DMS114 treated with DMSO at 0.1 percent for 48 hours (cell line): Measurements from ENCODE around the gene HIVEP2.

ENCODE experiments used
- DNase-seq: peaks from one replicate; lab custom pipeline; 2025; ENCODE audit not compliant: unreplicated experiment; lab: John Stamatoyannopoulos, UW

HIVEP2 gene

DNA sequence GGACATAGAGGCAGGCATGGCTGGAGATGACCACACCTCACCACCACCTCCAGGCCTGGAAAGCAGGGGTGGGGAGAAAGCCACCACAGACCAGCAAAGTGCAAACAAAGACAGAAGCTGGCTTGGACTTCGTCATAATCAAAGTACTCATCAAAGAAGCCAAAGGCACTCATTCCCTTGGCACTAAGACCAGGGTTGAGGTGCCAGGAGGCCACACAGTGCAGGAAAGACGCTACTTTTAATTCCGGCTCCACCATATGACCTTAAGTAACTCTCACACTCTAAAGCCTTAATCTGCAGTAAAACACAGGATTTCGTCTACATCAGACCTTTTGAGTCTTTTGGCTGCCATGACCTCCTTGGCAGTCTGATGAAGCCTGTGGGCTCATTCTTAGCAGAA is 123.1 kb downstream of the HIVEP2 start:
- DNase-seq = no peak

- DNase-seq = no peak
These were observed 123.7 kb downstream of the HIVEP2 start for GRCh38 chr6:142821164-142821716.

DNA sequence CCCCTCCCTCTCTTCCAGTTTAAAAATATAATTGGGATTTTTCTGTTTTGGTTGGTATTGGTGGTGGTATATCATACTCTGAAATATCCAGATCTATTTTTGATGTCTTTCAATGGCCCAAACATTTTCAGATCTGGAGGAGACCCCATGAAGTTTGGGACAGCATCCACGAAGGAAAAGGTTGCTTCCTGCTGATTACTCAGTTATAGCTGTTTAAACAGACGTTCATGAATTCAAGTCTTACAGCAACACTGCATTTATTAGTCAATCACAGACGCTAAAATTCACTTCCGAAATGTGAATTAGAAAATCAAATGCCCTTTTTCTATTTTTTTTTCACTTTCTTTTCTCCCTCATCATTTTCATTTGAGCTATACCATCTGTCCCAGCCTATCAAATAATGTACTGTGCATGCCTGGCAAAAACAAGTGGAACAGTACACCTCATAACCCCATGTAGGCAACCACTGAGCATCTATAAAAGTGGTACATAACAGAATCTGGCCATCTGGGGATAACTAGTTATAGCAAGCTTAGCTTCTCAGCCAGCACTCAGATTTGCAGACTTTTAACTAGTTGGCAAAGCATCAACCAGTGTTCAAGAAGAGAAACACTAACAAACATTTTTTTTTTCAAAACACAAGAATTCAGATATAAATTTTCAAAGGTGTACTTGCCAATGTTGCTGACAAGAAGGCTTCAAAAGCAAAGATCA is 124.5 kb downstream of the HIVEP2 start:
- DNase-seq = no peak

GRCh38 chr6:142819603-142820337 is 125.2 kb downstream of the HIVEP2 start:
- DNase-seq = no peak

GRCh38 chr6:142816486-142816885 is 128.5 kb downstream of the HIVEP2 start:
- DNase-seq = no peak

GRCh38 chr6:142816031-142816430 is 128.9 kb downstream of the HIVEP2 start:
- no peak for DNase-seq

GRCh38 chr6:142811923-142812322 is 133.1 kb downstream of the HIVEP2 start:
- DNase-seq = no peak

- DNase-seq = no peak
These were observed 133.9 kb downstream of the HIVEP2 start for GRCh38 chr6:142810952-142811514.

DNA sequence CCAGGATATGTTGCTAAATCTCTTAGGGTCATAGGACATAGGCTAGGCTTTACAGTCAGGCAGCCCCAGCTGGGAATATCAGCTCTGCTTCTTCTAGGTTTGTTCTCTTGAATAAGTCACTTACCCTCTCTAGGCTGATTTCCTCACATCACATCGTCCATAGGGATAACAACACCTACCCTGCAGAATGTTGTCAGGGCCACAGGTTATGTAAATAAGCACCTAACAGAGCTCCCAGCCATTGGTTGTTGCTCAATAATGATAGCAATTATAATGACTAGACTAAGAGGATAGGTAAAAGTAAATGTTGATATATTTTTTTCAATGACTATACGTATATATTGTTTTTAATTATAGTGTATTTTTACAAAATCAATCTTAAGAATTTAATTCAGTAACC is 135.0 kb downstream of the HIVEP2 start:
- no peak for DNase-seq

DNA sequence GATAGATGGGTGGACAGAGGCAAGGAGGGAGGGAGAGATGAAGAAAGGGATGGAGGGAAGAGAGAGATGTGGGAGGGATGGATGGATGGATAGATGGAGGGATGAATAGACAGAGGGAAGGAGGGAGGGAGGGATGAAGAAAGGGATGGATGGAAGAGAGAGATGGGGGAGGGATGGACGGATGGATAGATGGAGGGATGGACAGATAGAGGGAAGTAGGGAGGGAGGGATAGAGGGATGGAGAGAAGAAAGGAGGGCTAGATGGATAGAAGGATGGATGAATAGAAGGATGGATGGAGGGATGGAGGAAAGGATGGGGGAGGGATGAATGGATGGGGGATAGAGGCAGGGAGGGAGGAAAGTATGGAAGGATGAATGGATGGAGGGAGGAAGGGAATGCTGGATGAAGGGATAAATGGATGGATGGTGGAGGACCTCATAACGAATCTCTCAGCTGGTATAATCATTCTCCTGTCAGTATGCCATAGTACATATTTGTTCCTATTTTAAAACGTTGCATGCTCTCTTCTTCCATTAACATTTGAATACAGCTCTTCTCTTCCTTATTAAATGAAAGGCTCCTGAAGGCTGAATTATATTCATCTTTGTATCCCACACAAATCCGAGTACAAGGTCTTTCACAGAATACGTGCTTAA is 136.4 kb downstream of the HIVEP2 start:
- DNase-seq = no peak

DNA sequence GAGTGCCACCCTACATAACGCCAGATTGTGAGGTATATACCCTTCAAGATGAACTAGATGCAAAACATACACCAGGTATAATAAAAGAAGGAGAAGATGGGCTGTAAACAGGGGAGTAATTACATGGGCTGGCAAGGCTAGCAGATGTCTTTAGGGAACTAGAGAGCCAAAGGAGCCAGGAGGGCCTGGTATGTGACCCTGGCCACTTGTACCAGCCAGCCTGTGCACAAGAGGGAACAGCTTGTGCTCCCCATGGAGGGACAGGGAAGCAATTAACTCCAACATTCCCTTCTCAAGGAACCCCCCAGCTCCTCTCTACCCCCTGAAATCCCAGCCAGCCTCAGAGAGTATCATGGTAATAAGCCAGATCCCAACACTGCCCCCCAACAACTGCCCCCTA is 139.9 kb downstream of the HIVEP2 start:
- no peak for DNase-seq

DNA sequence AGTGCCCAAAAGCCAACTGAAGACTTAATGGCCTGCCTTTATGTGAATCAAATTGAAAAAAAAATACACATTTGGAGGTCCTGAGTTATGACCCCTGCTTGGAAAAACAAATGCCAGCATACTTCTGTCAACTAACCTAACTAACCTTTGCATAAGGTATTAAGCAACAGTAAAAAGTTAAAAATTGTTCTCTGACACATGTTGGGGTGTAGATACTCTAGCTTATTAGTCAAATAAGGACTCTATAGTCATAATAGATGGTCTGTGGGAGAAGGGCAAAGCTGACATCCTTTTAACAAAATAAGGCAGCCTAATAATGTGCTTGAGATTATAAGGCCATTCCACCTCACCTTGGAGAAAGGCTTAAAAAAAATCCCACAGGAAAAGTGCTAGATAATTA is 140.5 kb downstream of the HIVEP2 start:
- DNase-seq = no peak

- no peak for DNase-seq
These were observed 141.4 kb downstream of the HIVEP2 start for GRCh38 chr6:142803495-142804058.

DNA sequence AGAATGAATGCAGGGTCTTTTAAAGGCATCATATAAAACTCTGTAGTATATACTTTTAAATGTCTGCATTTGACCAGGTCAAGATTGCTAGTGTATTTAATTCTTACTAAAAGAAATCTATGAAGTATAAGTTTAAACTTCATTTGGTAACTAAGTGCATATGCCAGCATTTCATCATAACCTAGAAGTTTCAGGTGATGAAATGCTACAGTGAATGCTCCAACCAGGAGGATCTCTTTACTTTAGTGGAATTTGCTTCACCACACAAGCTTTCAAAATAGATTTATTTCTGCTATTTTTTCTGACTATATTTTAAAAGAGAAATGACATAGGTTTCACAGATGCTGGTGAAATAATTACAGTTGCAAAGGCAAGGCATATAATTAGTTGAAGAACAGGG is 141.9 kb downstream of the HIVEP2 start:
- no peak for DNase-seq

GRCh38 chr6:142802124-142802523 is 142.9 kb downstream of the HIVEP2 start:
- no peak for DNase-seq

DNA sequence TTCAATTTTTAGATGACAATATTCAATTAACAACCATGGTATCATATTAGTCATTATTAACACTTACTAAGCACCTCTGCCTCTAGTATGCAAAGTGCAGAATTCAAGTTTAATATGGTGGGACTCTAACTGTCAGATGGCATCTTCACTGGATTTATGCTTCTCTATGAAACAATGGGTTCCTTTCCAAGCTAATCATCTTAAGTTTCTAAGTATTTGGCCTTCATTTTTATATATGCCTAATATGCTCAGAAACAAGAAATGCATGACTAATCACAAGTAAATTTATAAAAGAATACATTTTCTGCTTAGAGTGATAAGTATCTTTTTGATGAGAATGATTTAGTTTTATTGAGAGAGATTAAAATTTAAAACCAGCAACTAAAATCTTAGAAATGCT is 144.7 kb downstream of the HIVEP2 start:
- DNase-seq = no peak

GRCh38 chr6:142799639-142800038 is 145.3 kb downstream of the HIVEP2 start:
- no peak for DNase-seq

GRCh38 chr6:142797159-142797558 is 147.8 kb downstream of the HIVEP2 start:
- no peak for DNase-seq

DNA sequence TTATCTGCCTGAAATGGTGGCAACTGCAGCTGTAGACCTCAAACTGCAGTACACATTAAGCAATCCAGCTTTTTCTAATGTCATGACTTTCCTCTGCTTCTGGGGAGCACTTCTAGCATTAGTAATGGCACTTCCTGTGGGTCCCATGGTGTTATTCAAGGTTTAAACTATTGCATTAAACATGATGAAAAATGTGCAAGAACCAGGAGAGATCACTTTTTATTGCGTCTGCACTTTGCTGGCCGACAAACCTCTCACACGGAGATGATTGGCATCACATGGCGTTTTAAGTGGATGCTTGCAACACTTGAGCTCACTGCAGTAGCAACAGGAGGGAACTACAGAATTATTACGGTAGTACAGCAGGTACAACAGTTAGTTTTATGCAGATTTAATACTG is 148.4 kb downstream of the HIVEP2 start:
- DNase-seq = no peak

DNA sequence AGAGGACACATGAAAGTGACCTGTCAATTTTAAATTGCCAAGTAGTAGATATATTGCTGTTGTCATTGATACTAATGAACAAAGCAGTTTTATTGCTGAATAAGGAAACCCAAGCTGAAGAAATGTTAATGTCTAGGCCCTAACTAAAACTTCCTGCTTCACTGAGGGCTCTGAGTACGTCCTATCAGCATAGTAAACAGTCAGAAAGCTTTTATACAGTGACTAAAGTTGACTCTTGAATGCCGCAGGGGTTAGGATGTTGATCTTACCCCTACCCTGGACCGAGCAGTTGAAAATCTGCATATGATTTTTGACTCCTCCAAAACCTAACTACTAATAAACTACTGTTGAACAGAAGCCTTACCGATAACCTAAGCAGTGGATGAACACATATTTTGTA is 149.0 kb downstream of the HIVEP2 start:
- DNase-seq = no peak

GRCh38 chr6:142794424-142794823 is 150.6 kb downstream of the HIVEP2 start:
- no peak for DNase-seq
